Omental fat pad (tissue), 4 donors: ENCODE results near the gene WDFY2. TPM values are rescaled to one million over a fixed set of nuclear protein-coding genes. Genes with fewer than 3 reads are reported as not detected.
"Not testable (repeated sequence)": the region's sequence is repeated elsewhere in the genome, so short reads cannot be mapped to it uniquely, and the experiment has no call there.

ENCODE experiments used
- ATAC-seq: fragments of 150-250 bp; one replicate; pipeline ENCODE4 v1.9.1; 2016; ENCODE audit warnings: mild to moderate bottlenecking, moderate library complexity; ENCODE audit not compliant: low FRiP score
- DNase-seq: peaks from one replicate; pipeline ENCODE4 v3.0.0-alpha.2; 2019; ENCODE audit warnings: low spot score
- total RNA-seq, 4 donors: library from RNA; depleted of rRNA; stranded (reverse); fragments of >200 nt; gene quantifications; one replicate each; pipeline ENCODE4 v1.1.0, GENCODE V29; 2016
- TF ChIP-seq, protein P1 (sequence below), 3 donors: fragments of 450-650 bp; IDR thresholded peaks; one replicate each; pipeline ENCODE4 v1.5.1; 2016 to 2017; ENCODE audit warnings: antibody characterized with exemption in 3 of 3, mild to moderate bottlenecking in 3 of 3, moderate library complexity in 2 of 3

WDFY2 gene
- total RNA-seq, 4 donors from 2014 or later, result 13.3 to 26.6 (median 15.8) TPM

DNA sequence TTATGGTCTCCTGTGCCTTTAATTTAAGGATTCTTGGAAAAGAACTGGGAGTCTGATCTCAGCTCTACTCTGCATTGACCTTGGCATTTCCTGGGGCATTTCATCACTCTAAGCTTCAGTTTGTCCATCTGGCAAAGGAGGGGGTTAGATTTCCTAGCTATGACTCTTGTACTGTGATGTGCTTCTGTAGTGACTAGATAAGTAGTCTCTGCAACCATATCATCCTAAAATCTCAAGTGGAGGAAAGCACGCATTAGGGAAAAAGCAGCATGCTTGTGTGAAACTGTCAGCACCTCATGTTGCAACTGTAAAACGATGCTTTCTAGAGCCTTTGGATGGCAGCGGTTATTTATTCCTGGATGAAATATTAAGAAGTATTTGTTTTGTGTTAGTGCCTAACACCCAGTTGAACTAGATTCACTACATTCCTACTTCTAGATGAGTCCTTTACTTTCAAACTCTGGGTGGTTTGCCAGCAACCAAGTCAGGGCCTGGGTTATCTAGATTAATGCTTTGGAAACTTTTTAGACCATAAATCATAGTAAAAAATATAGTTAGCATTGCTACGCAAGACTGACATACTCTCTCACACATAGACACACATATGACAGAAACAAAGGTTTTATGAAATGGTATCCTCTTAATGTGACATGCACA, 6.8 kb downstream of the WDFY2 start:
- ATAC-seq (peak; percentile 98), DNase-seq (no peak)
- TF ChIP-seq, protein P1, sequence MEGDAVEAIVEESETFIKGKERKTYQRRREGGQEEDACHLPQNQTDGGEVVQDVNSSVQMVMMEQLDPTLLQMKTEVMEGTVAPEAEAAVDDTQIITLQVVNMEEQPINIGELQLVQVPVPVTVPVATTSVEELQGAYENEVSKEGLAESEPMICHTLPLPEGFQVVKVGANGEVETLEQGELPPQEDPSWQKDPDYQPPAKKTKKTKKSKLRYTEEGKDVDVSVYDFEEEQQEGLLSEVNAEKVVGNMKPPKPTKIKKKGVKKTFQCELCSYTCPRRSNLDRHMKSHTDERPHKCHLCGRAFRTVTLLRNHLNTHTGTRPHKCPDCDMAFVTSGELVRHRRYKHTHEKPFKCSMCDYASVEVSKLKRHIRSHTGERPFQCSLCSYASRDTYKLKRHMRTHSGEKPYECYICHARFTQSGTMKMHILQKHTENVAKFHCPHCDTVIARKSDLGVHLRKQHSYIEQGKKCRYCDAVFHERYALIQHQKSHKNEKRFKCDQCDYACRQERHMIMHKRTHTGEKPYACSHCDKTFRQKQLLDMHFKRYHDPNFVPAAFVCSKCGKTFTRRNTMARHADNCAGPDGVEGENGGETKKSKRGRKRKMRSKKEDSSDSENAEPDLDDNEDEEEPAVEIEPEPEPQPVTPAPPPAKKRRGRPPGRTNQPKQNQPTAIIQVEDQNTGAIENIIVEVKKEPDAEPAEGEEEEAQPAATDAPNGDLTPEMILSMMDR (IDR thresholded peaks at IDR 0.05), result no peak

DNA sequence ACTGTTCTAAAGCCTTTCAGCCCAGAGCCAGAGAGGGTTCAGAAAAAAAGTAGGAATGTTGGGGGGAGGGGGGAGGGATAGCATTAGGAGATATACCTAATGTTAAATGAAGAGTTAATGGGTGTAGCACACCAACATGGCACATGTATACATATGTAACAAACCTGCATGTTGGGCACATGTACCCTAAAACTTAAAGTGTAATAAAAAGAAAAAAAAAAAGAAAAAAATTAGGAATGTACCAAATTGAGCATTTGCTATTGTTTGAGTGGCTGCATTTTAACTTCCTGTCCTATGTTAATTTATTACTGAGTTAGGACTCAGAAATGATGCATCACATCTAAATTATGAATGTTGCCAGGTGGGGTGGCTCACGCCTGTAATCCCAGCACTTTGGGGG, 7.7 kb downstream of the WDFY2 start:
- ATAC-seq, result not testable (repeated sequence)

DNA sequence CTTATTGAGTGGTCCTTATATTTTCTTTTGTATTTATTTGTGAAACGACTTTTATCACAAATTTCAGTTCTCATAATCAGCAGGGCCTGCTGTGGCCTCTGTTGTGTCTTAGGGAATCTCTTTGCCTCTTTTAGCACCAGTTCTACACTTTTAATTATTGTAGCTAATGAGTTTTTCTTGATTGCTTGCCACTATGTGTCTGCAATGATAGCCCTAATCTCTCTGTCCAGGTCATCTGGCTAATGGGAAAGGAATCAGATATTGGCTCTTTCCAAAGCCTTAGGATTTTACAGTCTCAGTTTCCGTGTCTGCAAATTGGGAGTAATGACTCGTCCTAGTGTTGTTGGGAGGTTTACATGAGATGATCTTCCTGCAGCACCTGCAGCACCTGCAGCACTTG, 10.2 kb downstream of the WDFY2 start:
- ATAC-seq (no peak), DNase-seq (no peak)
- TF ChIP-seq, protein P1 (IDR thresholded peaks at IDR 0.05), result no peak

More for the DNA sequence above, 7.7 kb downstream of the WDFY2 start:
- DNase-seq, result not testable (repeated sequence)

DNA sequence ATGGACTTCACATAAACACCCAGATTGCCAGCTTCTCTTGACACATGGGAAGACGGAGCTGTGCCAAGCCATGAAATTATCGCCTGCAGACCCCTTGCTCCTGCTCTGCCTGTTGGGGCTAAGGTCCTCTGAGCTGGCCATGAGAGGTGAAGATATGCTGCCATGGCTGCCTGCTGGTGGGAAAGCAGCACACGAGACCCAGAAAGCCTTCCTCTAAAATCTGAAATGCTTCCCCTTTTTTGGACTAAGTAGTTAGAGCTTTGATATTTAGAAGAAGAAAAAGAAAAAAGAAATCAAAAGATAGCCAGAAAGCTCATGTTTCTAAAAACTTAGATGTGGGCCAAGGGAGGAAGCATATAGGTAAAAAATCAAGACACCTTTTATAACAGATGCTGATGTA, 11.2 kb downstream of the WDFY2 start:
- TF ChIP-seq, protein P1 (IDR thresholded peaks at IDR 0.05), result no peak
- ATAC-seq, result no peak
- no peak for DNase-seq

DNA sequence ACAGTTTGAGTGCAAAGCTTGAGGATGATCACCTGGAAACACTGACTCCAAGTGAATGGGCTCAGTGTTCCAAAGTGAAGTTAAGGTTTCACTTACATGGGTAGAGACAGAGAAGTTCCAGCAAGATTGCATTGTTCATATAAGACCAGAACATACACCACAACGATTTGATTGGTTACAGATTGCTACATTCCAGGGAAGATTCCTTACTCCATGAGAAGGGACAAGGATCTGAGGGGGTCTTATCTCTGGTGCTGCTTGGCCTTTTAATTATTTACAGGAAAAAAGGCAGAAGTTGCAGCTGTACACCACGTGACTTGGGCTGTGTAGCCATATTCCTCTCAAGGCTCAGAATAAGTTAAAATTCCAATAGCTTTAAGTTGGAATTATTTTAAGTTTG, 12.3 kb downstream of the WDFY2 start:
- TF ChIP-seq, protein P1 (IDR thresholded peaks at IDR 0.05), result no peak
- ATAC-seq (no peak), DNase-seq (no peak)

DNA sequence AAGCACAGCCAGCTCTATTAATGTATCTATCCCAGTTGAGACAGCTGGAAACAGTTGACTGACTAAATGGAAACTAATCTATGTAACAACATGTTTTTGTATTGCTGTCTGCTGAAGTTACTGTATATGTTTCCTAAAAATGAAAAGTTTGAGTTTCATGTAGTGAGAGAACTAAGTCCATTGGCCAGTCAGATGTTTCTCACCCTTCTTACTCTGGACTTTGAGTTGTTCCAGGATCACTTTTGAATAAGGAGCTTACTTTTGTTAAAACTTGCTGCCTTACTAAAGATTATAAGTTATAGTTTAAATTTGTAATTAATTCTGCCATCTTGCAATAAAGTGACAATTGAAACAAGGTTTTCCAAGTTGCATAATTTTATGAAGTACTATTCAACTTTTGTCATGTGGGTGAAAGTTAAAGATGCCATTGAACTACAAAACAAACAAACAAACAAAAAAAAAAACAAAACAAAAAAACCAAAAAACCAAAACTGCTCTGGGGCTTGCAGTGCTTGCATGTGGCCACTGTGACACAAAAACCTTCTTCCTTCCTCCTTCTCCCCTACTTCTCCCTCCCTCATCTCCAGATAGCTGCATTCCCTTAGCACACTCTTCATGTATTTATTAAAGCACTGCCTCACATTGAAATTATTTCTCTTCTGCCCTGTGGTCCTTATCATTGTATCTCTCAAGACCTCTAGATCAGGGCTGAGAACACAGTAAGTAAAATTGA, 15.3 kb downstream of the WDFY2 start:
- TF ChIP-seq, protein P1 (IDR thresholded peaks at IDR 0.05), result no peak
- ATAC-seq (no peak), DNase-seq (no peak)

DNA sequence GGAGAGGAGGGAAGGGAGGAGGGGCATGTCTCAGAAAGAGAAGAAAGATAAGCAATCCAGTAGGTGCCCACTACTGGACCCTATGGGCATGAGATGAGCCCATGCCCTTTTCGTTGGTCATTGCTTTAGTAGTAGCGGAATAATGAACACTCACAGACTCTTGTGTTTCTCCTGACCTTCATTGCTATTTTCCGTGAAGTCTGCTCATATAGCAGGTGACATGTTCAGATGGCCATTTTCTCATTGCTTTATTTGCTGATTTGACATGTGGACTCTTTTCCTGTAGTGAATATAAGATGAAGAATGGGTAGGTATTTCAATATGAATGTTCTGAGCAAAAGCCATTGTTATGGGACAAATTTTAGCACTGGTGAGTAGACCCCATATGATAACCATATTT, 16.4 kb downstream of the WDFY2 start:
- TF ChIP-seq, protein P1 (IDR thresholded peaks at IDR 0.05), result no peak
- DNase-seq (no peak), ATAC-seq (no peak)
